HuH-7 (cell line): Measurements from ENCODE around the gene GCNT1.
"Not testable (repeated sequence)": the region's sequence is repeated elsewhere in the genome, so short reads cannot be mapped to it uniquely, and the experiment has no call there.

Experiments
- DNase-seq: peaks from one replicate; pipeline ENCODE4 v3.0.0; 2011; ENCODE audit warnings: low spot score

Gene GCNT1

DNA sequence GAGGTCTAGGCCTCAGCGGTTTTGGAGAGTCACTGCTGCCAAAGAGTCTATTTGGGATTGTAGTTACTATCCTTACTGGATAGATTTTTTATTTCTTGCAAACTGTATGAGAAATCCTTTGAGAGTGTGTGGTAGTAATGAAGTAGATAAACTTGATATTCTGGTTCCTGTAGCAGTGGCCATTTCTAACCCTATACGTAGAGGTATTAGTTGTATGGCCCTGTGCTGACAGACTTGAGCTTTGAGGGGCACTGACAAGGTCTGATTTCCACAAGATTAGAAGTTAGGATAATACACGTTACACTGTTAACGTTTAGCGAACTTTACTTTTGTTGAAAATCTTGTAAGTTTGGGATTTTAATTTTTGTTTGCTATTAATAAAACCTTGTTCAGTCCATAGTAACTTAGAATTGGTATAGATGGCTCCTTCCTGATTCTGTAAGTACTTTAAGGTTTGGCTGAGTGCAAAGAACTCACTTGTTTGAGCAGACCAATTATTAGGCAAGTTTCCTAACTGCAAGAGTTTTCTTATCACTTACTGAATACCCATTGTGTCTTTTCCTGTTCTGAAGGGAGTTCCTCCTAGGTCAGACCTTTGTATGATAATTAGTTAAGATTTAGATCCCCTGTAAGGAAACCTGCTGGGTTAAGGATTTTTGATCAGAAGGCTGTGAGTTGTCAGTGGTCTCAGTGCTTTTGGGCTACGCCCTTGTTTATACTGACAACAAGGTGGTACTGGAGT is 31.4 kb downstream of the GCNT1 start:
- DNase-seq: no peak

DNA sequence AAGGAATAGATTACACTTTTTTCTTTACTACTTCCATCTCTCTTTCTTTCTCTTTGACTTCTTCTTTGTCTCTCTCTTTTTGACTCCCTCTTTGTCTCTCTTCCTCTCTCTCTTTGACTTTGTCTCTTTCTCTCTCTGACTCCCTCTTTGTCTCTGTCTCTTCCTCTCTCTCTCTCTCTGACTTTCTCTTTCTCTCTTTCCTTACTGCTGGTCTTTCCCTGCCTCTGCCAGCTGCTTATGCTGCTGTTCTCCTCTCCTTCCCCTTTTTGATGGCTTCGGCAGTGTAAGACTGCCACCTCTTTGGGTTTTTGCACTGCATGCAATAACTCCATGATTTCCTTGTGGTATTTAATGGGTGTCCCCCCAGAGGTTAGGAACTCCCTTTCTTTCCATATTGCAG is 32.1 kb downstream of the GCNT1 start:
- DNase-seq: not testable (repeated sequence)

GRCh38 chr9:76493496-76493895 is 34.5 kb downstream of the GCNT1 start:
- not testable (repeated sequence) for DNase-seq

- no peak for DNase-seq
Measured at GRCh38 chr9:76500061-76500460, 41.1 kb downstream of the GCNT1 start.

DNA sequence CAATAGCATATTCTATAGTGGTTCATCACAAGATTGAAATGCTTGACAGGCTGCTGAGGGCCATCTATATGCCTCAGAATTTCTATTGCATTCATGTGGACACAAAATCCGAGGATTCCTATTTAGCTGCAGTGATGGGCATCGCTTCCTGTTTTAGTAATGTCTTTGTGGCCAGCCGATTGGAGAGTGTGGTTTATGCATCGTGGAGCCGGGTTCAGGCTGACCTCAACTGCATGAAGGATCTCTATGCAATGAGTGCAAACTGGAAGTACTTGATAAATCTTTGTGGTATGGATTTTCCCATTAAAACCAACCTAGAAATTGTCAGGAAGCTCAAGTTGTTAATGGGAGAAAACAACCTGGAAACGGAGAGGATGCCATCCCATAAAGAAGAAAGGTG is 43.8 kb downstream of the GCNT1 start:
- no peak for DNase-seq

DNA sequence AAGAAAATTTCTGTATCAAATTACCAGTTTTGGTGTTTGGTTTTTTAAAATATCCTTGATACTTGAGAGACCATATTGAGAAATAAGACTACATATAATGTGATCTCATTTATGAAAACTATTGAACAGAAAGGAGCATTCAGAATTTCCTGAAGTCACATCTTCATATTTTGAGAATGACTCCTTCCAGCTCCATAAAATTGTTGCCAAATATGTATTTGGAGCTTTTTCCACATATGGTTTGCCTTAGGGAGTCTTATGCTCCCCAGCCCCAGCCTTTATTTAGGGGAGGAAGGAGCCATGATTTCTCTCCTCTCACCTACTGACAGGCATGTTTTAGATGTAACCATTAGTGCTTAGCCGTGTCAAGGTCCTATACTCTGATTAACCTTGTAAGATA is 51.1 kb downstream of the GCNT1 start:
- no peak for DNase-seq

GRCh38 chr9:76510446-76510845 is 51.5 kb downstream of the GCNT1 start:
- no peak for DNase-seq

- DNase-seq: no peak
Measured at GRCh38 chr9:76512826-76513225, 53.8 kb downstream of the GCNT1 start.

DNA sequence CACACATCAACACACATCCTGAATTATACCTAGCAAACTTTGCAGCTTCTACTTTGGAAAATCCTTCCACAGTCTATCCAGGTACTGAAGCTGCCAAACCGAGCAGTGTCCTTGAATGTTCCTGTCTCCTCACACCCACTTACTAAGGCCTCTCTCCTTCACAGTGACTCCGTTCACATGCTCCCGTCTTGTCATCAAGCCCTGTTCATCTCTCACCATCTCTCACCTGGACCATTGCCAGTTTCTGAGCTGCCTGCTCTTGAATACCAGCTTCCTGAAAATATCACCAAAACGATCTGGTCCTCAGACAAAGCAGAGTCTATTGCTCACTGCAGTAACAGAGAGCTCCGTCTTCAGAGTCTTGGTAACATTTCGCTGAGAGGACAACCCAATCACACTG is 57.4 kb downstream of the GCNT1 start:
- no peak for DNase-seq

DNA sequence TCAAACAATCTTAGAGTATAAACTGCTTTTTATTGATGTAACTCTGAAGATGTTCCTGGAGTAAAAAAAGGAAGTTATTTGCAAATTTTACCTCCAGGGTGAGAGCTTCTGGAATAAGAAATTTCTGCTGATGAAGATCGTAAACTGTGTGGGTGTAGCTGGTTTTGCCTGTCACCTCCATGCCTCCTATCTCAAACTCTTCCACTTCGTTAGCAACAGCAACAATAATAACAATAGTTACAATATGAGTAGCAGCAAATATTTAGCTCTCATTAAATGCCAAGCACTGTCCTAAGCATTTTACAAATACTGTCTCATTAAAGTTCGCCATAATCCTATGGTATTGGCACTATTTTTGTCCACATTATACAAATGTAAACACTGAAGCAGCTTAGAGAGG is 57.9 kb downstream of the GCNT1 start:
- no peak for DNase-seq

GRCh38 chr9:76519075-76519835 is 60.3 kb downstream of the GCNT1 start:
- no peak for DNase-seq

DNA sequence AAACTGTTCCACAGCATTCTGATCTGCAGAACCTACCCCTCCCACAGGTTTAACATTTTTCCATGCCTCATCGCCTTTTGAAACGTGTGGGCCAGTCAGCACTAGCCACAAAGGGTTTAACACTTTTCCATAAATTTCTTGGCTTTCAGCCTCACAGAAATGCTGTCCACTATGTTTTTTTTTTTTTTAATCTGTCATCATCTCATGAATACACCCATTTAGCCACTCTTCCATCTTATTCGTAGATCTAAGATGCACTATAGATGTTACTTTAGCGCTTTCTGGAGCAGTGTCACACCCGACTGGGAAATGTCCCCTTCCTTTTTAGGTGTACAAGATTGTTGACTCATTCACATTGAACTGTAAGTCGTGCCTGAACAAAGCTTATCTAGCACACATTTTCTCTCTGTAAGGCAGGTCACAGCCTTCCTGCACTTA is 62.3 kb downstream of the GCNT1 start:
- no peak for DNase-seq

DNA sequence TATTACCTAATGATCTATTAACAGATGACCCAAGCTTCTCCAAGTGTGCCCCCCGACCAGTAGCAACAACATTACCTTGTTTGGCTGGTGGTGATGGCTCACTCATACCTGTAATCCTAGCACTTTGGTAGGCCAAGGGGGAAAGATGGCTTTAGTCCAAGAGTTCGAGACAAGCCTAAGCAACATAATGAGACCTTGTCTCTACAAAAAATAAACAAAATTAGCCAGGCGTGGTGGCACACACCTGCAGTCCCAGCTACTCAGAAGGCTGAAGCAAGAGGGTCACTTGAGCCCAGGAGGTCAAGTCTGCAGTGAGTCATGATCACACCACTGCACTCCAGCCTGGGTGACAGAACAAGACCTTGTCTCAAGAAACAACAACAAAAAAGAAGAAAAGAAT is 62.9 kb downstream of the GCNT1 start:
- no peak for DNase-seq

- DNase-seq: not testable (repeated sequence)
Measured at GRCh38 chr9:76523617-76524200, 64.7 kb downstream of the GCNT1 start.

DNA sequence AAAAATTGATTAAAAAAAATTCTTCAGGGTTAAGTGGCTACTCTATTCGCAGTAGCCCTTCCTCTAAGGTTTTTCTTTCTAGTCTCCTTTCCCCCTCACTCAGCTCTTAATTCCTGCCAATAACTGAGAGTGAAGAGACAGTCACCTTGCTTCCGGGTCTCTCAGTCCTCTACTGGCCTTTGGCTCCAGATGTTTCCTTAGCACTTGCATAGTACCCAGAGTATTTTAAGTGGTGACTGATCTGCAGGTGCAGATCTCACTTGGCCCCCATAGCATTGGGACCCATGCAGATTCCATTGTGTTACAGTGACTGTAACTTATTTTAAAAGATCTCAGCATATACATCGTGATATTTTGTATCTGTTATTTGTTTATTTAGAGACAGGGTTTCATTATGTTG is 66.2 kb downstream of the GCNT1 start:
- no peak for DNase-seq

DNA sequence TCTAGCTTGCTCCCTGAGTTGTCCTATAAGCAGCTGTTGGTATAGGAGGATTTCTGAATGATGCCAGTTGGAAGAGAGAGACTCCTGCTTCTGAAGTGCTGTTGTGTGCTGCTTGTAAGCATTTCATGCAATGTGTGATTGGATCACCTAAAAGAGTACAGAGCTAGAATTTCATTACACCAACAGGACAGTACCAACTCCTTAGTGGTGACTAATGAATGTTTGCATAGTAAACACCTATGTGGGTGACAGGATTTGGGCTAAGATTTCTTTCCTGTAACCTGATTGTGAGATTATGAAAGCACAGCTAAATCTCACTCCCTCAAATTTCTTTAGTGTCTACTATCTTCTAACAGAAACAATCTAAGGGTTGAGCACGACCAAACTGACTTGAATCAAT is 67.0 kb downstream of the GCNT1 start:
- no peak for DNase-seq

DNA sequence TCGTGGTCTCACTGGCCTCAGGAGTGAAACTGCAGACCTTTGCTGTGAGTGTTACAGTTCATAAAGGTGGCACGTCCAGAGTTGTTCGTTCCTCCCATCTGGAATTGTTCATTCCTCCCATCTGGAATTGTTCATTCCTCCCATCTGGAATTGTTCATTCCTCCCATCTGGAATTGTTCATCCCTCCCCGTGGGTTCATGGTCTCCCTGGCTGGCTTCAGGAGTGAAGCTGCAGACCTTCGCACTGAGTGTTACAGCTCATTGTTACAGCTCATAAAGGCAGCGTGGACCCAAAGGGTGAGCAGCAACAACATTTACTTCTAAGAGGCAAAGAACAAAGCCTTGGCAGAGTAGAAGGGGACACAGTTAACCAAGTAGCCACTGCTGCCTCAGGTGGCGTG is 69.1 kb downstream of the GCNT1 start:
- no peak for DNase-seq

DNA sequence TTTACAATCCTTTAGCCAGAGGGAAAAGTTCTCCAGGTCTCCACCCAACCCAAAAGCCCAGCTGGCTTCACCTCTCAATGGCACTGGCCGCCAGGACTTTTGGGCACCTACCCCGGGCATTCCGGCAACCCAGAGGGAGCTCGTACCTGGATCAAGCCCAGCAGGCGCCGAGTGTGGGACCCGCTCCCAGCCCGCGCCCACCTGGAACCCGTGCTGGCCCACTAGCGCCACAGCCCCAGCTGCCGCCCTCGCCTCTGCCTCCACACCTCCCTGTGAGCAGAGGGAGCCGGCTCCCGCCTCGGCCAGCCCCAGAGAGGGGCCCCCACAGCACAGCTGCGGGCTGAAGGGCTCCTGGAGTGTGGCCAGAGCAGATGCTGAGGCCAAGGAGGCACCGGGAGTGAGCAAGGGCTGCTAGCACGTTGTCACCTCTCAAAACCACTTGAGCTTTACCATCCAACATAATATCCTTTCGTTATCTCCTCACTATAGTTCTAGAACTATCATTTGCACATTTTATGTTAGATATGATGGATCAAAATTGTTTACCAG is 69.7 kb downstream of the GCNT1 start:
- DNase-seq: no peak

DNA sequence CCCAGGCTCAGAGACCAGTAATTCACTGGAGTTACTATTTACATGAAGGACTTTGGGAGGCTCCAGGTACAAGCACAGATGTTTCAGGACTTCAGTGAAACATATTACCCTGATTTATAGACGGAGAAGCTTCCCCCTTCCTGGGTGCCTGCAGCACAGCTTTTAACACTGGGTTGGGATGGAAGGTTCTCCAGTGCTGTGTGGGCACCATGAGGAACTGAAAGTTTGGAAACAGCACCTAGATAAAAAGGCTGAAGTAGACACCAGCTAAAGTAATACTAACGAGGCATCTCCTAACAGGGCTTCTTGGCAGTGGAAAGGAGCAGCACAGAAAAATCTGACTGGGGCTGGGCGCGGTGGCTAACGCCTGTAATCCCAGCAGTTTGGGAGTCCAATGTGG is 70.7 kb downstream of the GCNT1 start:
- no peak for DNase-seq

DNA sequence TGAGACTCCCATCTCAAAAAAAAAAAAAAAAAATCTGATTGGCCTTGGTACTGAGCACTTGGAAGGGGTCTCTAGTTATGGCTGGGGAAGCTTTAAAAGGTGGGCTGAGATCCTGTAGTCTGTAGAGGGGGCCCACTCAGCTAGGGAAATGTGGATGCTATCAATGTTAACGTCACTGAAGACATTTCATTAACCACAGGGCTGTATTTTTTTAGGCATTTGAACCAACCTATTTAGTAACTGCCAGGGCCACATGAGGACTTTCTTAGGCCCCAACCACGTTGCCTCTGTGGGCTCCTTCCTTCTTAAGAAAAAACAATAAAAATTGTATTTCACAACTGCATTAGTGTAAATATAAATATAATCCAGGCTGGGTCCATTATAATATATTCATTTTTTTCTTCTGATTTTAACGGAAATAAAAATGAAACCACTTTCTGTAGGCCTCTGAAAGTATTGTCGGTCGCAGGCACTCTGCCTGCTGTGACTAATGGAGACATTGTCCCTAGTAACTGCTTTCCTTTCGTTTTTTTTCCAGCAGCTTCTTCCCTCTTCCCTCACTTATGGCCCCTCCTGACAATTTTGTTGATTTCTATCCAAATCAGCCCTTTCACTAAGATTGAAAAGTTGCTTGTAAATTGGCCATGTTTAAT is 71.6 kb downstream of the GCNT1 start:
- no peak for DNase-seq

GRCh38 chr9:76531231-76531780 is 72.3 kb downstream of the GCNT1 start:
- no peak for DNase-seq

GRCh38 chr9:76532877-76533276 is 73.9 kb downstream of the GCNT1 start:
- not testable (repeated sequence) for DNase-seq
